Endothelial cell of umbilical vein (primary cell): Measurements from ENCODE around the gene RPS6KA5. TPM values are rescaled to one million over a fixed set of nuclear protein-coding genes. Genes with fewer than 3 reads are reported as not detected.

Experiments
- BruUV-seq: library from RNA; stranded (reverse); fragments of 400-500 nt; replicated peaks from 2 replicates; lab custom pipeline; 2021; lab: Mats Ljungman, UMichigan
- CTCF ChIA-PET: fragments of 300-600, 350-600 bp; sonication (Branson Sonifier 250); formaldehyde crosslinking; loops from one replicate; lab custom pipeline; 2021; ENCODE audit warnings: antibody characterized with exemption, inconsistent platforms; lab: Charles Lee
- POLR2A ChIA-PET: fragments of 300-600, 350-600 bp; sonication (Branson Sonifier 250); formaldehyde crosslinking; loops from one replicate; lab custom pipeline; 2021; ENCODE audit warnings: antibody characterized with exemption, inconsistent platforms; lab: Charles Lee
- DNase-seq: peaks from one replicate; pipeline ENCODE4 v3.0.0-alpha.2; 2011; ENCODE audit warnings: low read depth, low spot score
- FAIRE-seq: peaks from 2 replicates; lab custom pipeline; 2011; peaks lifted over from hg19 to GRCh38; lab: Jason Lieb, UNC
- H2AFZ ChIP-seq: 2 replicates; pipeline ENCODE4 v1.6.0; 2012; ENCODE audit warnings: low read depth, low read length, control low read depth, inconsistent platforms
- H3K27ac ChIP-seq: 2 replicates; pipeline ENCODE4 v1.5.1; 2011; ENCODE audit warnings: low read depth, mild to moderate bottlenecking, control low read depth, low read length, moderate library complexity; ENCODE audit not compliant: insufficient read depth
- H3K27me3 ChIP-seq, 2 experiments: 2 replicates each; pipeline versions ENCODE4 v1.6.0 to v1.6.1; 2011; ENCODE audit warnings: low read length in 2 of 2, mixed read lengths in 1 of 2; ENCODE audit not compliant: control insufficient read depth in 2 of 2, insufficient read depth in 2 of 2
- H3K36me3 ChIP-seq, 2 experiments: 2 replicates in 1 of 2; 3 replicates in 1 of 2; pipeline ENCODE4 v1.5.1; 2011; ENCODE audit warnings: low read length in 2 of 2, mild to moderate bottlenecking in 1 of 2, moderate library complexity in 1 of 2; ENCODE audit not compliant: control insufficient read depth in 2 of 2, insufficient read depth in 2 of 2; ENCODE audit errors: extremely low read depth in 1 of 2
- H3K4me1 ChIP-seq: 3 replicates; pipeline ENCODE4 v1.5.1; 2011; ENCODE audit warnings: mild to moderate bottlenecking, low read length; ENCODE audit not compliant: control insufficient read depth, insufficient read depth; ENCODE audit errors: extremely low read depth
- H3K4me2 ChIP-seq: 2 replicates; pipeline ENCODE4 v1.6.1; 2011; ENCODE audit warnings: low read length, control low read depth, mixed read lengths; ENCODE audit not compliant: insufficient read depth
- H3K4me3 ChIP-seq, 3 experiments: fragments of 200-600 bp in 1 of 3; sonication (generic), shearing (Covaris generic) in 1 of 3; replicated peaks in 1 of 3; 2 replicates each; pipeline ENCODE4 v1.5.1; 2011 to 2016; ENCODE audit warnings: control low read depth in 3 of 3, low read length in 3 of 3, mild to moderate bottlenecking in 2 of 3, inconsistent platforms in 1 of 3, low read depth in 1 of 3, moderate library complexity in 1 of 3; ENCODE audit not compliant: insufficient read depth in 1 of 3
- H3K79me2 ChIP-seq: 2 replicates; pipeline ENCODE4 v1.6.0; 2012; ENCODE audit warnings: low read length, inconsistent platforms; ENCODE audit not compliant: control insufficient read depth, insufficient read depth
- H3K9ac ChIP-seq: replicated peaks from 2 replicates; pipeline ENCODE3; 2011; ENCODE audit warnings: low read length, control low read depth; ENCODE audit not compliant: insufficient read depth; ENCODE audit errors: extremely low read depth
- H3K9me1 ChIP-seq: replicated peaks from 3 replicates; pipeline ENCODE4 v1.6.0; 2011; ENCODE audit warnings: mild to moderate bottlenecking, low read length; ENCODE audit not compliant: control insufficient read depth, insufficient read depth; ENCODE audit errors: extremely low read depth
- H3K9me3 ChIP-seq: replicated peaks from 2 replicates; pipeline ENCODE4 v1.5.1; 2012; ENCODE audit warnings: low read length, inconsistent platforms; ENCODE audit not compliant: control insufficient read depth, insufficient read depth
- H4K20me1 ChIP-seq: replicated peaks from 2 replicates; pipeline ENCODE3; 2011; ENCODE audit warnings: mild to moderate bottlenecking, low read length; ENCODE audit not compliant: control insufficient read depth, insufficient read depth; ENCODE audit errors: extremely low read depth
- EZH2 ChIP-seq: IDR thresholded peaks from 2 replicates; pipeline ENCODE4 v1.6.1; 2012; ENCODE audit warnings: borderline replicate concordance, low read depth, mild to moderate bottlenecking, moderate library complexity, low read length, inconsistent platforms; ENCODE audit not compliant: severe bottlenecking
- FOS ChIP-seq: IDR thresholded peaks from 2 replicates; pipeline ENCODE4 v1.6.1; 2011; ENCODE audit warnings: mild to moderate bottlenecking, low read length, moderate library complexity, borderline replicate concordance; ENCODE audit not compliant: insufficient read depth
- GATA2 ChIP-seq: IDR thresholded peaks from 2 replicates; pipeline ENCODE4 v1.7.0; 2011; ENCODE audit warnings: low read depth, mild to moderate bottlenecking, moderate library complexity, mixed read lengths, low read length; ENCODE audit not compliant: insufficient read length, insufficient read depth
- JUN ChIP-seq: IDR thresholded peaks from 2 replicates; pipeline ENCODE4 v1.6.1; 2011; ENCODE audit warnings: borderline replicate concordance, low read depth; ENCODE audit not compliant: insufficient read length, insufficient read depth
- MYC ChIP-seq: IDR thresholded peaks from one replicate; pipeline ENCODE4 v1.6.1; 2011; ENCODE audit warnings: mild to moderate bottlenecking, low read depth, low read length
- POLR2A ChIP-seq: IDR thresholded peaks from 2 replicates; pipeline ENCODE4 v1.6.1; 2012; ENCODE audit warnings: low read depth, mild to moderate bottlenecking, control low read depth, low read length
- POLR2AphosphoS5 ChIP-seq: IDR thresholded peaks from 2 replicates; pipeline ENCODE4 v1.6.1; 2012; ENCODE audit warnings: low read depth, mild to moderate bottlenecking, control low read depth, low read length, moderate library complexity; ENCODE audit not compliant: insufficient read depth
- dilution Hi-C: fragments of 300-500 bp; cut with MboI; formaldehyde crosslinking; loops from one replicate; pipeline ENCODE4 v1.15.0; 2019; ENCODE audit warnings: low sequenced_read_pairs; ENCODE audit not compliant: extremely low pct_ligation_motif_present
- intact Hi-C: fragments of 100-400 bp; cut with micrococcal nuclease; formaldehyde crosslinking; loops from one replicate; pipeline ENCODE4 v1.10.0; 2022
- polyA plus RNA-seq, 4 experiments: library from polyadenylated mRNA; depleted of rRNA in 3 of 4; stranded (reverse) in 3 of 4; unstranded in 1 of 4; fragments of >200 nt; gene quantifications; 2 replicates each; pipeline versions ENCODE4 v1.2.1 to v1.2.3, GENCODE V29; 2011 to 2012; ENCODE audit warnings: missing spikeins in 1 of 4
- total RNA-seq: library from RNA; stranded (reverse); gene quantifications from 2 replicates; pipeline ENCODE4 v1.2.3, GENCODE V29; 2021
- TF ChIP-seq, protein P1 (sequence below): IDR thresholded peaks from 2 replicates; pipeline ENCODE4 v1.6.1; 2011; ENCODE audit not compliant: insufficient read depth, insufficient read length
- TF ChIP-seq, protein P2 (sequence below), 2 donors: IDR thresholded peaks; 1 replicate in 1 of 2; 2 replicates in 1 of 2; pipeline ENCODE4 v1.5.1; 2011; ENCODE audit warnings: low read length in 2 of 2, mild to moderate bottlenecking in 2 of 2, moderate library complexity in 2 of 2, control low read depth in 1 of 2, inconsistent platforms in 1 of 2, low read depth in 1 of 2; ENCODE audit not compliant: insufficient read depth in 1 of 2; ENCODE audit errors: extremely low read depth in 1 of 2

The RPS6KA5 gene
- total and polyA plus RNA-seq, 2 donors (not counting 3 experiments of a cell fraction or from before 2014, with no cell fraction given): 2.9 to 5.4 TPM

DNA sequence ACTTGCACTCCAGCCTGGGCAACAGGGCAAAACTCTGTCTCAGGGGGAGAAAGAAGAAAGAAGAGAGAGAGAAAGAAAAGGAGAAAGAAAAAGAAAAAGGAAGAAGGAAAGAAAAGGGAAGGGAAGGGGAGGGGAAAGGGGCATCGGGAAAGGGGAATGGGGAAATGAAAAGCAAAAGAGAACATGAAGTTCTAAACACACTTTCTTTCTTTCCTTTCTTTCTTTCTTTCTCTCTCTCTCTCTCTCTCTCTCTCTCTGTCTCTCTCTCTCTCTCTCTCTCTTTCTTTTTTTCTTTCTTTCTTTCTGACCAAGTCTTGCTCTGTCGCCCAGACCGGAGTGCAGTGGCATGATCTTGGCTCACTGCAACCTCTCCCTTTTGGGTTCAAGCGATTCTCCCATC lies 76.9 kb downstream of the RPS6KA5 start:
- no peak overlapping the region for H3K9ac ChIP-seq
- ChIA-PET CTCF (interaction anchor here (0.6 kb wide), 1 partner anchor 69 kb away, joined by 3 read pairs; no protein-coding TSS in a partner anchor), POLR2A (no interaction called here)
- H3K27me3 ChIP-seq: no peaks in the 10 kb centered on the region
- no peaks in the 10 kb centered on the region for H4K20me1 ChIP-seq
- intact Hi-C loops: no loop called here
- H2AFZ ChIP-seq: no peak overlapping the region
- no peak overlapping the region for H3K27ac ChIP-seq
- no peak for FAIRE-seq
- H3K4me2 ChIP-seq: no peak overlapping the region
- H3K4me3 ChIP-seq: no peak overlapping the region
- TF ChIP-seq, protein P1, sequence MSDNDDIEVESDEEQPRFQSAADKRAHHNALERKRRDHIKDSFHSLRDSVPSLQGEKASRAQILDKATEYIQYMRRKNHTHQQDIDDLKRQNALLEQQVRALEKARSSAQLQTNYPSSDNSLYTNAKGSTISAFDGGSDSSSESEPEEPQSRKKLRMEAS: no peak
- TF ChIP-seq, protein P2, sequence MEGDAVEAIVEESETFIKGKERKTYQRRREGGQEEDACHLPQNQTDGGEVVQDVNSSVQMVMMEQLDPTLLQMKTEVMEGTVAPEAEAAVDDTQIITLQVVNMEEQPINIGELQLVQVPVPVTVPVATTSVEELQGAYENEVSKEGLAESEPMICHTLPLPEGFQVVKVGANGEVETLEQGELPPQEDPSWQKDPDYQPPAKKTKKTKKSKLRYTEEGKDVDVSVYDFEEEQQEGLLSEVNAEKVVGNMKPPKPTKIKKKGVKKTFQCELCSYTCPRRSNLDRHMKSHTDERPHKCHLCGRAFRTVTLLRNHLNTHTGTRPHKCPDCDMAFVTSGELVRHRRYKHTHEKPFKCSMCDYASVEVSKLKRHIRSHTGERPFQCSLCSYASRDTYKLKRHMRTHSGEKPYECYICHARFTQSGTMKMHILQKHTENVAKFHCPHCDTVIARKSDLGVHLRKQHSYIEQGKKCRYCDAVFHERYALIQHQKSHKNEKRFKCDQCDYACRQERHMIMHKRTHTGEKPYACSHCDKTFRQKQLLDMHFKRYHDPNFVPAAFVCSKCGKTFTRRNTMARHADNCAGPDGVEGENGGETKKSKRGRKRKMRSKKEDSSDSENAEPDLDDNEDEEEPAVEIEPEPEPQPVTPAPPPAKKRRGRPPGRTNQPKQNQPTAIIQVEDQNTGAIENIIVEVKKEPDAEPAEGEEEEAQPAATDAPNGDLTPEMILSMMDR (IDR thresholded peaks at IDR 0.05; ENCODE audit: extremely low read depth in 1 of 2, insufficient read depth in 1 of 2, low read depth in 1 of 2, low read length in 2 of 2): no peak
- no peak for TF ChIP-seq POLR2A
- TF ChIP-seq POLR2AphosphoS5: no peak
- TF ChIP-seq MYC: no peak
- TF ChIP-seq FOS: no peak
- no peak for TF ChIP-seq EZH2
- TF ChIP-seq JUN: no peak
- no peak for TF ChIP-seq GATA2
- no peaks in the 10 kb centered on the region for H3K9me3 ChIP-seq
- no peak for DNase-seq
- H3K36me3 ChIP-seq: no peaks in the 10 kb centered on the region
- H3K4me1 ChIP-seq: no peaks in the 10 kb centered on the region
- no peaks in the 10 kb centered on the region for H3K79me2 ChIP-seq
- no TSS peak for BruUV-seq
- dilution Hi-C loops: no loop called here
- H3K9me1 ChIP-seq: no peaks in the 10 kb centered on the region
